GM21825 (cell line): ENCODE results near the gene HS3ST3A1.

Experiments used
- ATAC-seq: cut with Tn5 transposase; IDR thresholded peaks from one replicate; pipeline ENCODE4 v1.9.1; 2021; ENCODE audit warnings: mild to moderate bottlenecking, moderate library complexity; ENCODE audit not compliant: unreplicated experiment

HS3ST3A1 gene

DNA sequence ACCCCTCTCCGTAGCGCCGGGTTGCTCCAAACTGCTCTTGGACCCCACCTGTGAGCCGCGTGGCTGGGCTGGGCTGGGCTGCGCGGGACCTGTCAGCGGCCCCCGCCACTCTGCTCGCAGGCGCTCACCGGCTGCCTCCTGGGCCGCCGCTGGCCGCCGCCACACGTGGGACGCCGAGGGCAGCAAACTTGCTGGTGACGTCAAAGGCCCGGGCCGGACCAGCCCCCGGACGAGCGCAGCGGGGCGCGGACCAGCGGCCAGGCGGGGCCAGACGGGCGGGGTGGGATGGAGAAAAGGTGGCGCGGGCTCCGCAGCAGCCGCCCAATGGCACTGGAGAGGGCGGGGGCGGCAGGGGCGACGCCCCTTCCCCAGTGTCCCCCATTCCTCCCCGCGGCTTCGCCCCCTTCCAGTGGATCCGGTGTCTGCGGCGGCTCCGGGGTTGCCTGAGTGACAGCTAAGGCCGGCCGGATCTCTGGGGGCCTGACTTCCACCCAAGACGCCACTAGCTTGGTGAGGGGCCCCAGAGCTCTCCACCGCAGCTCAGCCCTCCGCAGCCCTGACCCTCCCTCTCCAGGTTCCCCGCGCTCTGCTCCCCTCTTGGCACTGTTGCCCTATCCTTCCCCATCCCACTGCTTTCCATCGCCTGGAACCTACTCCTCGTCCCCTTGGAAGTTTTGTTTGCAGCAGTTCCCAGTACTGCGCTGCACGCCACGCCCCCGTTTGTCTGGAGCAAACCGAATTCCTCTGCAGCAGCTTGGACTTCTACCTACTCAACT lies at the start of gene HS3ST3A1:
Gene HS3ST3A1 (minus strand): TSS at position 154 of the 776 bp plus-strand sequence. CDS start 800 bp downstream, outside the sequence.
- no peak for ATAC-seq

DNA sequence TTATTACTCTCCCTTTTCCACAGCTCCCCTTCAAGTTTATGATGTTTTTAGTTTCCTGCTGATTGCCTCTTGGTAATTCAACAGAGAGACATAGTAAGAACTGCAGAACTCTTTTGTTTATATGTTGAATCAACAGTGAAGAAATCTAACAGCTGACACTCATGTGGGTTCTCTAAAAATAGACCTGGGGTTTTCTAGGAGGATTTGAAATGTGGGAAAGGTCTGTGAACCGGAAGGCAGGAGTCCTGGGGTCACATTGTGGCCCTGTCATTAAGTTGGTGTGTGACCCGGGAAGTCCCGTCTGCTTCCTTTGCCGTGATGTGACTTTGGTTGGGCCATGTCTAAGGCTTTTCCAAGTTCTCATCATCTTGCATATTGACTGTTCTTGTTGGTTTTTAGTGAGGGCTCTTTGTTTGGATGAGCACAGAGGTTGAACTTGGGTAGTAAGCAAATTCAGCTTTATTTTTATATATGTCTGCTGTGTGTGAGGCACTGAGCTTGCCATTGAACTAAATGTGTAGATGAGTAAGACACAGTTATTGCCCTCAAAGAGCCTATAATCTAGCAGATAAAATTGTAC lies 48.5 kb upstream of the HS3ST3A1 start:
- no peak for ATAC-seq

DNA sequence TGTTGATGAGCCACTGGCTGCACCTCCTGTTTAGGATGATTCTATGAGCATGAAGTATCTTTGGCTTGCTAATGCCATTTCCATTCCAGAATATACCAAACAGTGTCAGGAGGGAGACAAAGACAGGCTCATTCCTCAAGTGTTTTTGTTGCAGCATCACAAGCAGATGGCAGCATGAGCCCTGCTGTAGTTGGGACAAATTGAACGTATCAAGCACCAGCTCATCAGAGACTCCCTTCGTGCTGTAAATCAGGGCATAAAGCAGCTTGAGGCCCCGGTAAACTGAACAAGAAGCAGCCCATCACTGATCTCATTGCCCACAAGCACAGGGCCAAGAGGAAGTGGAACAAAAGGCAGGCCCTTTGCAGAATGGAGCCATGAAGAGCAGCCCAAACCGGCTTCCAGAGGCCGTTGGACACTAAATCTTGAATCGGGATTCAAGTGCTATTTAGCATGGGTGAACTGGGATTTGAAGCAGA lies 45.9 kb upstream of the HS3ST3A1 start:
- no peak for ATAC-seq

DNA sequence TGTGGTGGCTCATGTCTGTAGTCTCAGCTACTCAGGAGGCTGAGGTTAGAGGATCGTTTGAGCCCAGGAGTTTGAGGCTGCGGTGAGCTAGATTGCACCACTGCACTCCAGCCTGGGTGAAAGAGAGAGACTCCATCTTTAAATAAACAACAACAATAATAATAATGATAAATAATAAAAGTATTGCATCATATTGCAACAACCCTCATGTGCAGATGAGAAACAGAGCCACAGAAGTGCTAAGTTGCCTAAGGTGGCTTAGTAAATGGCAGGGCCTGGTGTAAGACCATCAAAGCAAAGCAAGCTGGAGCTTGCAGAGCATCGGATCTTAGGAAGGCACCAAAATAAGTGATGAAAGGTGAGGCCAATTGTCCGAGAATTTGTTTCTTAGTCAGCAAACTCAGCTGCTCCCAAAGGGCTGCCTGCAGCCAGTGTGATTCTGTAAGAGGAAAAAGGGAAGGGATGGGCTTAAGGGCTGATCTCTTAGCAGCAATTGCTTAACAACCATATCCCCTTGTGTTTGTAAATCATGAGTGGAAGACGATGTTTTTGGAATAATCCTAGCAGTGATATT lies 45.3 kb upstream of the HS3ST3A1 start:
- no peak for ATAC-seq

DNA sequence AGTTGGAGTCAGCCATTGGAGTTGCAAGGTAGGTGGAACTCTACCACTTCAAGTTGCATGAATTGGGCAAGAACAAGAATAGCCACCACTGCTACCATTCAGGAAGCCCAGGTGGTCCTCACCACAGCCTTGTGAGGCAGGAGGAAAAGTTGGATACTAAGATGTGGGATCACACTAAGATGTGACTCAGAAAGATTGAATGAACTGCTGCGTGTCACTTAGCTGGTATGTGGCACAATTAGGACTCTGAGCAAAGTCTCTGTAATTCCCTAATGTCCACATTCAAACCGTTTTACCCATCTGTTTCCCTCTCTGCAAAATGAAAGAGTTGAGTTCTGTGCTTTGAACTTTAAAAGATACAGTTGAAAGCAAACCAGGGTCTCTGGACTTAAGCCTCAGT lies 44.7 kb upstream of the HS3ST3A1 start:
- ATAC-seq = no peak

DNA sequence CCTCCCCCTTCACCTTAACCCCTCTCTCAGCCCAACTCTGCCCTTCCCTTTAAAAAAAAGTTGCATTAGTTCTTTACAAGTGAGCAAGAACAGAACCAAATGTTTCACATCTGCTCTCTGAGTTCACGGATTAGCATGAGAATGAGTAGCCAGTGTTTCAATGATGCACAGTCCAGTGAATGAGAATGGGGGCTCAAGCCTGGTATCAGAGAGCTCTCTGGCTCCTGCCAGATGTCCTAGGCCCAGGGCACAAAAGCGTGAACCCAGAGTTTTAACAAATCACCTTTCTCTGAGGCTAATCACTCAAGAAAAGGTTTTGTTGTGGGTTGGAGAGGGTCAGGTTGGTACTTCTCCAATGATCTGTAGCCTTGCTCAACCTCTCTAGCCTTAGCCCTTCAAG lies 41.5 kb upstream of the HS3ST3A1 start:
- ATAC-seq = no peak

DNA sequence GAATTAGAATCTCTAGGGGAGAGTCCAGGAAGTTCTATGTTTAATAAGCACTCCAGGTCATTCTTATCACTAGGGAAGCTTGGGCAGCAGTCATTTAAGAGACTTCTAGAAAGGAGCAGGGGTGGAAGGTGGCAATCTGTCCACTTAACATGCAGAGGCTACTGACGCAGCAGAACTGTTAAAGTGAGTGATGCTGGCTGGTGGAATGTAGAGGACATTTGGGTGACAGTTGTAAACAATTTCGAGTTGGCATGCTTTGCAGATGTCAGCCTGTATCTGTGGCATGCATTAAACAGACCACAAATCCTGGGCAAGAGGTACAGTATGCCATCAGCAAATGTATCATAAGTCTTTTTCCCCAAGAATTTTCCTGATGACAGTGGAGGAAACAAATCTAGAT lies 40.5 kb upstream of the HS3ST3A1 start:
- no peak for ATAC-seq

DNA sequence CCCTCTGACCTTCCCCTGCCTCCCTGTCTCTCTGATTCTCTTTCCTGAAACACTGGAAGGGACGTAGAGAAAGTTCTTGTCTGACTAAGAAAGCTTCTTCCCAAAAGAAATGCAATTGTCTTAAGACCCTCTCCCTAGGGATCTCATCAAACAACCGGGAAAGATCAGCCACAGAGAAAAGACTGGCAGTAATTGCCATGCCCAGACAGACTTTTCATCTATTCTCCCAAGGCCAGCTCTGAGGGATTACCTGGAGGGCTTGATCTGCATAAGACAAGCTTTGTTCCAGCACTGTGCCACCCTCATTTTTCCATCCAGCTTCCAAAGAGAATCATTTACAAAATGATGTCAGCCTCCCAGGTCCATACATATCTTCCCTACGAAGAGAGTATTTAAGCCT lies 38.8 kb upstream of the HS3ST3A1 start:
- ATAC-seq = no peak

DNA sequence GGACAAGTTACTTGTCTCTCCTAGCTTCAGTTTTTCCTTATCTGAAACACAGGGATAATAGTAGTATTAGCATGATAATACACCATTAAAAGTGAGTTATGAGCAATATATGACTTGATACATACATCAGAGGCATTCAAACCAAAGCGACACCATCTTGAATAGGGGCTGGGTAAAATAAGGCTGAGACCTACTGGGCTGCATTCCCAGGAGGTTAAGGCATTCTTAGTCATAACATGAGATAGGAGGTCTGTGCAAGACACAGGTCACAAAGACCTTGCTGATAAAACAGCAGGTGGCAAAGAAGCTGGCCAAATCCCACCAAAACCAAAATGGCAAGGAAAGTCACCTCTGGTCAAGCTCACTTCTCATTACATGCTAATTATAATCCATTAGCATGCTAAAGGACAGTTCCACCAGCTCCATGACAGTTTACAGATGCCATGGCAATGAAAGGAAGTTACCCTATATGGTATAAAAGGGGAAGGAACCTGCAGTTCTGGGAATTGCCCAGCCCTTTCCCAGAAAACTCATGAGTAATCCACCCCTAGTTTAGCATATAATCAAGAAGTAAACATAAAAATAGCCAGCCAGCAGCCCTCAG lies 37.2 kb upstream of the HS3ST3A1 start:
- ATAC-seq = no peak

DNA sequence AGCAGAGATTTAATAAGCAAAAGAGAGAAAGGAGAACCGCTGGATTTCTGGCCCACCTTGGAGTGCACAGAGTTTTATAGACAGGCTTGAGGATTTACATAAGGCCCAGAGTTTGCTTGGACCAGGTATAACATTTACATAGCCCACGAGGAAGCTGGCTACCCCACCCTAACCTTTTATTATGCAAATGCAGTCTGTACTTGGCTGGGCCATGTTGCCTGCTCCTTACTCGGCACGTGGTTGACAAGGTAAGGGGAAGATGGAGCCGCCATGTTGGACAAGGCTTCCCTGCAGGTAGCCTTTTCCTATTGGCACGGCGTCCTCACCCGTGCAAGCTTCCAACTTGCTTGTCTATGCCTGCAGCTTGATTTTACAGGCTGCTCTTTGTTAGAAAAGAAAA lies 35.2 kb upstream of the HS3ST3A1 start:
- no peak for ATAC-seq

DNA sequence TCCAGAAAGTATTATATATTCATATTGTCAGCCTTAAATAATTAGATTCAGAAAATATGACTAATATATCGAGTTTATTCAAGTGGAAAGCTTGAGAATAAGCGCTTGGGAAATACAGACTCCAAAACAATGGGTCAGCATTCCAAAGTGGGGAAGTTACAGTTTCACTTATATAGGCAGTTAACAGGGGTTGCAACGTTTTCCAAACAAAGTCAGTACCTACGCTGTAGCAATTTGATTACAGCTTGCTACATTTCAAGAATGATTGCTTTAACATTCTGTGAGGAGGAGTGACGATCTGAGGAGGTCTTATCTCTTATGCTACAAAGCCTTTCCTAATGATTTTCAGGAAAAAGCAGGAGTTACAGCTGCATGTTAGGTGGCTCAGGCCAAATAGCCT lies 34.2 kb upstream of the HS3ST3A1 start:
- ATAC-seq = no peak

DNA sequence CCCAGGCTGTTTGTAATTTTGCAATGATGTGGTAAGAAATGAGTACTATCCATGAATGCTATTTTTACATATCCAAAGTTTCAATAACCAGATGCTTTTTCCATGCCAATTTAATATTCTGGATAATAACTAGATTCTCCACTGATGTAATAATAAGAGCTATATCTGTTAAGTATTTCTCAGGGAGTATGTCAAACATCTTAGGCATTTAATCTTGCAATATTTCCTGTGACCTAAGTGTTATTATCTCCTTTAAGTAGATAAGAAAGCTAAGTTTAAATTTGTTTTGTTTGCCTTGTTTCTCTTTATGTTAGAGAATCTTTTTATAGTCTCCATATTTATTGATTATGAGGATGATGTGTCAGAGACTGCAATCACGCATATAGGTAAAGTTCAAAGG lies 32.3 kb upstream of the HS3ST3A1 start:
- ATAC-seq = no peak

DNA sequence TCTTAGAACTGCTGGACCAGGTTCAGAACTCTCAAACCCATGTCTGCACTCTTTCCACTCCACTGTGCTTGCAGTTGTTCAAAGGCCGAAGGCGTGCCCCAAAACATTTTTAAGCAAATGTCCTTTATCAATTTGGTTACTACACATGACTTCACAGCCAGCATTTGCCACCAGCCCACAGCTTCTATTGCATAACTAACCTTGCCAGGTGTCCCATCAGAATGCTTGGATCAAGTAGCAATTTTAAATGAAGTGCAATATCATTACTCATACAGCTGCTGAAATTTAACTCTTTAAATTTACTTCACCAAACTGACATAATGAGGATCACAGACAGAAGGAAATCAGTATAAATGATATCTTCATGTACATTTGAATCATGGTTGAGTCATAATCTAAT lies 29.8 kb upstream of the HS3ST3A1 start:
- ATAC-seq = no peak

DNA sequence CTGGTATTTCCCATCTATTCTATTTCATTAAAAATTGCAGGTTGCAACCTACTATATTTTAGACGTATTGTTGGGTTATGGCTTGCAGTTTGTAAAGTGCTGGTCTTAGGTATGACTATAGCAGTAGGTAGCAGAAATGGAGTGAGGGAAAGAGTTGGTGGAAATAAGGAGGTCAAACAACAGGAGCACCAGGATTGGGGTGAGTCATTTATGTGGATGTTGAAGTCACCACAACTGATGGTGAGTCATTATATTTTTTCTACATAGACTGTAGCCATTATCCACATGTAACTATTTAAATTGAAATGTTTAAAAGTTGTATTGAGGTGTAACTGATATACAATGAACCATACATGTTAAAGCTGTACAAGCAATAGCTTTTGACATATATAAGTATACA lies 25.0 kb upstream of the HS3ST3A1 start:
- no peak for ATAC-seq

DNA sequence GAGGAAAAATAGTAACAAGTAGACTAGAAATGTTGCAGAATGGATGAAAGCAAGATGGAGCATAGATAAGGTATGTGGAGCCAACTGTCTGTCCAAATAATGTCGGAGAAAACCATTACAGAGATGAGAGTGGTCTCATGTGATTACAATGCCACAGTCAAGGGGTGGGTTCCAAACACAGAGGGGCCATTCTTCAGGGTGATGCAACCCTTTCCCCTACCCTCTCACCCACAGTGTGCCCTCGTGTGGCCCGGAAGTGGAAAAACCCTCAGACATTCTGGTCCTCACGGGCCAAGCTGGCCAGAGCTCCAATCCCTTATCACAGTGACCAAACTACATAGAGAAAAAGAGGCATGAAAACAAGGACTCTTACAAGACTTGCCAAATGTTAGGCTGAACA lies 17.7 kb upstream of the HS3ST3A1 start:
- ATAC-seq = no peak

DNA sequence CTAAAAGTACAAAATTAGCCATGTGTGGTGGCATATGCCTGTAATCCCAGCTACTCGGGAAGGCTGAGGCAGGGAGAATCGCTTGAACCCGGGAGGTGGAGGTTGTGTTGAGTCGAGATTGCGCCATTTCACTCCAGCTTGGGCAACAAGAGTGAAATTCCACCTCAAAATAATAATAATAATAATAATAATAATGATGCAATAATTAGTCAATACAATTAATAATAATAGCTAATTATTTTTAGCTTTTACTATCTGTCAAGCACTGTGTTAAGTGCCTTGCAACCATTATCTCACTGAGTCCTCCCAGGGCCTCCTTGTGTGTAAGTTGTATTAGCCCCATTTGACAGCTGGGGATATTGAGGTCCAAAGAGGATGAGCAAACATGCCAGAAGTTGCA lies 14.3 kb upstream of the HS3ST3A1 start:
- no peak for ATAC-seq

DNA sequence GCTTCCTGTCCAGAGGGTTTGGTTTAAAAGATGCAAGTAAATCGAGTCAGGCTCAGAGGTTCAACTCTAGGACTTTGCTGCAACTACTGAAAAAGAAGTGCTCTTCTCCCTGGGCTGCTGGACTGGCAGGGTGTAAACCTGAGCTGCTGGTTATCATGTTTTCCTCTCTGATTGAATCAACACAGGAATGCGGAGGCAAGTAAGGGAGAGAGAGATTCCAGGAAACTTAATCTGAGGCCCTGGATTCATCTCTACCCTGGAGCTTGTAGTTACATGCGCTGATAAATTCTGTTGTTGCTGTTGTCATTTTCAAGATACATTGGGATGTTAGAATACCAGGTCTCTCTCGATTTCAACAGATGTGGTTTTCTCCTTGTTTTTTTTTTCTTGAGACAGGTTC lies 8.2 kb upstream of the HS3ST3A1 start:
- no peak for ATAC-seq

DNA sequence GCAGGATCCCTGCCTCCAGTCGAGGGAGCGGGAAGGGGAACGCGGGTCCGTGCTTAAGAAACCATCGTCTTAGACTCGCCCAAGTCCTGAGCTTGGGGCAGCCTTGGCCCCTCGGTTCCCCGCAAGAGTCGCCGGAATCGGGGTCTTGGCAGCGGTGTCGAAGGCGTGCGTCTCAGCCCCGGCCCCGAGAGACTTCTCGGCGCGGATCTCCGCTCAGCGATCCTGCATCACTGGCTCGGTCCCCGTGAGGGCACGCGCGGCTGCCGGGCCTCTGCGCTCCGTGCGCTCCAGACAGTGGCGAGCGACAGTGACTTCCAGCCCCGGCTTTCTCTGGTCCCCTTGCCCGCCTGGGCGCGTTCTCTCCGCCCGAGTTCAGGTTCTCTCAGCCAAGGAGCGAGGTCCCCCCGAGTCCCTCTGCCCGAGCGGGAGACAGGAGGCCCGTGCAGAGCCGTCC lies 380 bp downstream of the HS3ST3A1 start:
- no peak for ATAC-seq

DNA sequence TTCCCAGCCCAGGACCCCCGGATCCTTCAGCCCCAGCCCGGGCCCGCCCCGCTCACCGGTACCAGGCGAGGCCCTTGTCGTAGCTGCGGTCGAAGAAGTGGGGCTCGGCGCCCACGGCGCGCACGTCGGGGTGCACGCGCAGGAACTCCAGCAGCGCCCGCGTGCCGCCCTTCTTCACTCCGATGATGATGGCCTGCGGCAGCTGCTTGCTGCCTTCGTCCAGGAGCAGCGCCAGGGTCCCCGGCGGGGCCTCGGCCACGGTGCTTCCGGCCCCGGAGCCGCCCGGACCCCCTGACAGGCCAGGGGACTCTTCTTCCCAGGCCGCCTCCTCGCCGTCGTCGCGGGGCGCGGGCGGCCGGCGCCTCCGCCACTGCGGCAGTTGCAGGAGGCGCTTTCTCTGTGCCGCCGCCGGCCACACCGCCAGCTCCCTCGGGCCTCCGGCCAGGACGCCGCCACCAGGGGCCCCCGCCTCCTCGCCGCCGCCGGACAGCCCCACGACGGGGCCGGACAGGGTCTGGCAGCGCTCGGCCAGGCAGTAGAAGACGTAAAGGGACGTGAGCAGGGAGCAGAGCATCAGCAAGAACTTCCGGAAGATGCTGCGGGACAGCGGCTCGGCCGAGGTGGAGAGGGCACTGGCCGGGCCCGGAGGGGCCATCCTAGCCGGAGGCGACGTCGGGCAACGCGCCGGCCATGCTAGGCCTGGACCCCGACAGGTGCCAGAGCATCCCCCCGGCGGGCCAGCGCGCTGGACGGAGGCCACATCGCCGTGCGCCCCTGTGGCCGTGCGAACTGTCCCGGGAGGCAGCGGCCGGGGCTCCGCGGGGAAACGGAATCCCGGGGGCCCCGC lies 1.0 kb downstream of the HS3ST3A1 start:
- ATAC-seq = no peak

DNA sequence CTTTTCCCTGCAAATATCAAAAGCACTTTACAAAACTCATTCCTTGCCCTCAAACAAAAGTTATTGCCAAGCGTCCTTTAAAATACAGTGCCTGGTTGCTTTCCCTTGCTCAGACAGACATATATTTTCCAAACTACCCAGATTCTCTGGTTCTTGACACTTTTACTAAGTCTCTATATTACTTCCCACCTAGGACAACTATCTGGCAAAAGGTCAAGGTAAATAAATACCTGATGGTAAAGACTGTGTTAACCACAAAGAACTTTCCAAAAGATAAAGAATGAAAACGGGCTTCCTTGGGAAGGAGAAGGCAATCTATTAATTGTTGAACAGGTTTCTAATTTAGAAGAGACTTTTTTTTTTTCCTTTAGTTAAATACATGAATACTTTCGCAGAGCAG lies 1.9 kb downstream of the HS3ST3A1 start:
- no peak for ATAC-seq

DNA sequence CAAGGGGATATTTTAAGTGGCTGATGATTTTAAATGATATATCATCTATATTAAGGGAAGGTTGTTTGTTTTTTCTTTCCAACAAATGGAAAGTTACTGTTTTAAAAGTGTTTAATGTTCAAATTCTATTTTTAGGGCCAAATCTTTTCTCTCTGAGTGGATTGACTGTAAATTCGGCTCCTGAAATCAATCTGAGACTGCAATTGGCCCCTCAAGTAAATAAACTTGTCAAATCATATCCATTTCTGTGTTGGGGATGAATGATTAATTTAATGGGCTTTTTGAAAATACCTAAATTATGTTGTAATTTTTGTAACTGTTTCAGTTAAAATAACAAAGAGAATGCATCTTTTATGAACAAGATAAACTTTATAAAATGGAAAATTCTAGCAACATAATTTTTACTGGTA lies 2.6 kb downstream of the HS3ST3A1 start:
- no peak for ATAC-seq
